ENCODE measurements around the gene CEP192. TPM values are rescaled to one million over a fixed set of nuclear protein-coding genes. Genes with fewer than 3 reads are reported as not detected.

The CEP192 gene
- total RNA-seq, 1 donor: 29.7 TPM

DNA sequence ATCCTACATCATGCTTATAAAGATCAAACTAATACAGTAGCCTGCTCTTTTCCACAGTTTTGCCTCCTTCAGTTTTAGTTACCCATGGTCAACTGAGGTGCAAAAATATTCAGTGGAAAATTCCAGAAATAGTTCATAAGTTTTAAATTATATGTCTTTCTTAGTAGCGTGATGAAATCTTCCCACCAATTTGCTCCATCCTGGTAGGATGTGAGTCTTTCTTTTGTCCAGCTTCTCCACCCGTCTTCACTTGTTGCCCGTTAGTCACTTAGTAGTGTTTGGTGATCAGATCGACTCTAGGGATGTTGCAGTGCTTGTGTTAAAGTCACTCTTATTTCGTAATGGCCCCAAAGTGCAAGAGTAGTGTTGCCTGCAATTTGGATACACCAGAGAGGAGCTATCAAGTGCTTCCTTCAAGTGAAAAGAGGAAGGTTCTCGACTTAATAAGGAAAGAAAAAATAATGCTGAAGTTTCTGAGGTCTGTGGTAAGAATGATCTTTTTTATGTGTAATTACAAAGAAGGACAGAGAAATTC, 57.0 kb downstream of the CEP192 start:
- H3K79me2 ChIP-seq (ENCODE audit: insufficient read depth, low read length): peaks cover 20% of the 10 kb centered on the region
- no peaks in the 10 kb centered on the region for H4K20me1 ChIP-seq (ENCODE audit: insufficient read depth, low read length)
- H3K27me3 ChIP-seq (ENCODE audit: insufficient read depth, low read length): no peaks in the 10 kb centered on the region
- TF ChIP-seq CTCF (IDR thresholded peaks at IDR 0.05; ENCODE audit: extremely low read depth, low read depth, low read length): no peak
- DNase-seq (ENCODE audit: insufficient read length, low spot score, missing footprints): no peak
- H3K36me3 ChIP-seq (ENCODE audit: insufficient read depth, low read length): peaks cover 29% of the 10 kb centered on the region
- H3K4me2 ChIP-seq (ENCODE audit: insufficient read depth, low read length): no peak overlapping the region
- H2AFZ ChIP-seq (ENCODE audit: low read length): no peak overlapping the region
- H3K4me3 ChIP-seq (ENCODE audit: insufficient read depth, low read length): no peak overlapping the region
- H3K27ac ChIP-seq (ENCODE audit: low read depth, low read length): no peak overlapping the region
- H3K9me3 ChIP-seq (ENCODE audit: low read depth, low read length): no peaks in the 10 kb centered on the region
- no peaks in the 10 kb centered on the region for H3K4me1 ChIP-seq (ENCODE audit: insufficient read depth, low read length)

- Histone ChIP-seq H4K20me1 (ENCODE audit: insufficient read depth, low read length) (no peaks in the 10 kb centered on the region), H3K4me3 (ENCODE audit: insufficient read depth, low read length) (no peak overlapping the region), H3K79me2 (ENCODE audit: insufficient read depth, low read length) (peaks cover 9% of the 10 kb centered on the region), H3K27me3 (ENCODE audit: insufficient read depth, low read length) (no peaks in the 10 kb centered on the region), H3K4me1 (ENCODE audit: insufficient read depth, low read length) (no peaks in the 10 kb centered on the region), H2AFZ (ENCODE audit: low read length) (no peak overlapping the region), H3K27ac (ENCODE audit: low read depth, low read length) (no peak overlapping the region), H3K4me2 (ENCODE audit: insufficient read depth, low read length) (no peak overlapping the region), H3K36me3 (ENCODE audit: insufficient read depth, low read length) (peaks cover 43% of the 10 kb centered on the region), H3K9me3 (ENCODE audit: low read depth, low read length) (no peaks in the 10 kb centered on the region)
- TF ChIP-seq CTCF (IDR thresholded peaks at IDR 0.05; ENCODE audit: extremely low read depth, low read depth, low read length): no peak
- DNase-seq (ENCODE audit: insufficient read length, low spot score, missing footprints): no peak
These were observed 60.0 kb downstream of the CEP192 start for GRCh38 chr18:13051159-13051558.

DNA sequence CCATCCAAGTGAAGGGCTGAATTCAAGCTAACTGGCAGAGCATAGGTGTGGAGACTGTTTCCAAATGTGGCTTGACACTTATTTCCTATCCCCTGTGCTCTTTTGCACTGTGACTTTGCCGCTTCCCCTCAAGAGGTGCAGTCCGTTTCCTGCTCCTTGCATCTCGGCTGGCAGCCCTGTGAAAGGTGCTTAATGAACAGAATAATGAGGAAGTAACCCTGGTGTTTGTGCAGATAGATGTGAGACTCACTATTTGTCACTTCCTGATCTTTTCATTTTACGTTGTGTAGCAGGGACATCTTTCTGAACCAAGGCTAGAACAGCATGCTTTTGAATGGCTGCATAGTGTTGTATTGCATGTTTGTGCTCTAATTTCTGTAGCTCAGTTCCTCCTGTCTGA, 60.8 kb downstream of the CEP192 start:
- H3K36me3 ChIP-seq (ENCODE audit: insufficient read depth, low read length): peaks cover 42% of the 10 kb centered on the region
- H3K27me3 ChIP-seq (ENCODE audit: insufficient read depth, low read length): no peaks in the 10 kb centered on the region
- H3K9me3 ChIP-seq (ENCODE audit: low read depth, low read length): no peaks in the 10 kb centered on the region
- no peak overlapping the region for H3K4me2 ChIP-seq (ENCODE audit: insufficient read depth, low read length)
- no peak overlapping the region for H3K27ac ChIP-seq (ENCODE audit: low read depth, low read length)
- DNase-seq (ENCODE audit: insufficient read length, low spot score, missing footprints): no peak
- no peak overlapping the region for H3K4me3 ChIP-seq (ENCODE audit: insufficient read depth, low read length)
- peaks cover 7% of the 10 kb centered on the region for H3K79me2 ChIP-seq (ENCODE audit: insufficient read depth, low read length)
- H3K4me1 ChIP-seq (ENCODE audit: insufficient read depth, low read length): no peaks in the 10 kb centered on the region
- no peak overlapping the region for H2AFZ ChIP-seq (ENCODE audit: low read length)
- no peaks in the 10 kb centered on the region for H4K20me1 ChIP-seq (ENCODE audit: insufficient read depth, low read length)
- TF ChIP-seq CTCF (IDR thresholded peaks at IDR 0.05; ENCODE audit: extremely low read depth, low read depth, low read length): no peak

DNA sequence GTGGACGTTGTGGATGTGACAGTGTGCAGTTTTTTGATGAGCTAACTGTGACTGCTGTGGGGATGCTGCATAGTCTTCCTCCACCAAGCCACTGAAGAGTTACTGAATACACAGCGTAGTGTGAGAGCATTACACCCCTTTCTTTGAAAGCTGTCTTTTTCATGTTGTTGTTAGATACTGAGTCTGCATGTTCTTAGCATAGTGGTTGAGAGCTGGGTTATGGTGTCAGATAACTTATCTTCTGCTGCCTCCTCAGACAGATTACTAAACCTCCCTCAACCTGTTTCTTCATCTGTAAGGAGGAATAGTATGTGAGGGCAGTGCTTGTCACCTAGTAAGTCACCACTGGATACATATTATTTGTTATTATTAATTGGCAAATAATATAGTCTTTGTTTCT, 63.2 kb downstream of the CEP192 start:
- Histone ChIP-seq H3K27me3 (ENCODE audit: insufficient read depth, low read length) (no peaks in the 10 kb centered on the region), H3K4me1 (ENCODE audit: insufficient read depth, low read length) (no peaks in the 10 kb centered on the region), H3K79me2 (ENCODE audit: insufficient read depth, low read length) (peaks cover 11% of the 10 kb centered on the region), H3K4me2 (ENCODE audit: insufficient read depth, low read length) (no peak overlapping the region), H3K4me3 (ENCODE audit: insufficient read depth, low read length) (no peak overlapping the region), H3K9me3 (ENCODE audit: low read depth, low read length) (no peaks in the 10 kb centered on the region), H3K36me3 (ENCODE audit: insufficient read depth, low read length) (peaks cover 36% of the 10 kb centered on the region), H4K20me1 (ENCODE audit: insufficient read depth, low read length) (no peaks in the 10 kb centered on the region), H3K27ac (ENCODE audit: low read depth, low read length) (no peak overlapping the region), H2AFZ (ENCODE audit: low read length) (no peak overlapping the region)
- DNase-seq (ENCODE audit: insufficient read length, low spot score, missing footprints): no peak
- no peak for TF ChIP-seq CTCF (IDR thresholded peaks at IDR 0.05; ENCODE audit: extremely low read depth, low read depth, low read length)
